A673 (cell line): ENCODE data around the gene PSENEN.

ENCODE experiments used
- EZH2 ChIP-seq: fragments of 200-600 bp; sonication (generic); IDR thresholded peaks from 2 replicates; pipeline ENCODE4 v1.6.1; 2017; ENCODE audit warnings: borderline replicate concordance, low read depth, mild to moderate bottlenecking, mixed read lengths, antibody characterized with exemption, low read length; ENCODE audit not compliant: poor library complexity, severe bottlenecking
- TF ChIP-seq, protein P1 (sequence below): fragments of 300-800, 200-600 bp; sonication (generic); conservative IDR thresholded peaks from 2 replicates; pipeline ENCODE4 v1.5.1; 2017; ENCODE audit warnings: low read depth, mild to moderate bottlenecking, antibody characterized with exemption, low read length, moderate library complexity, mixed read lengths

- TF ChIP-seq, protein P1, sequence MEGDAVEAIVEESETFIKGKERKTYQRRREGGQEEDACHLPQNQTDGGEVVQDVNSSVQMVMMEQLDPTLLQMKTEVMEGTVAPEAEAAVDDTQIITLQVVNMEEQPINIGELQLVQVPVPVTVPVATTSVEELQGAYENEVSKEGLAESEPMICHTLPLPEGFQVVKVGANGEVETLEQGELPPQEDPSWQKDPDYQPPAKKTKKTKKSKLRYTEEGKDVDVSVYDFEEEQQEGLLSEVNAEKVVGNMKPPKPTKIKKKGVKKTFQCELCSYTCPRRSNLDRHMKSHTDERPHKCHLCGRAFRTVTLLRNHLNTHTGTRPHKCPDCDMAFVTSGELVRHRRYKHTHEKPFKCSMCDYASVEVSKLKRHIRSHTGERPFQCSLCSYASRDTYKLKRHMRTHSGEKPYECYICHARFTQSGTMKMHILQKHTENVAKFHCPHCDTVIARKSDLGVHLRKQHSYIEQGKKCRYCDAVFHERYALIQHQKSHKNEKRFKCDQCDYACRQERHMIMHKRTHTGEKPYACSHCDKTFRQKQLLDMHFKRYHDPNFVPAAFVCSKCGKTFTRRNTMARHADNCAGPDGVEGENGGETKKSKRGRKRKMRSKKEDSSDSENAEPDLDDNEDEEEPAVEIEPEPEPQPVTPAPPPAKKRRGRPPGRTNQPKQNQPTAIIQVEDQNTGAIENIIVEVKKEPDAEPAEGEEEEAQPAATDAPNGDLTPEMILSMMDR = no peak
- TF ChIP-seq EZH2 = no peak
Observed at GRCh38 chr19:35780717-35781116, 35.3 kb downstream of the PSENEN start.
